ENCODE results near the gene SPATA6L.
A peak's percentile ranks its signal among the peaks of the same experiment; 100 is the strongest.

Gene SPATA6L

GRCh38 chr9:4666042-4666699, at the start of gene SPATA6L:
Gene SPATA6L (minus strand): TSS chr9:4666480. CDS start chr9:4666250, 230 bp downstream.
- peak; percentile 46 for DNase-seq (ENCODE audit: low read depth)
- TF ChIP-seq CTCF (conservative IDR thresholded peaks at IDR 0.05; ENCODE audit: low read length) = peak; percentile 9
- peak within 1 kb of the TSS; percentile 61 for H3K4me3 ChIP-seq (ENCODE audit: low read length)

- TF ChIP-seq CTCF (conservative IDR thresholded peaks at IDR 0.05; ENCODE audit: low read length) = no peak
- H3K4me3 ChIP-seq (ENCODE audit: low read length) = no peak overlapping the region
- DNase-seq (ENCODE audit: low read depth) = peak; percentile 40
Observed at GRCh38 chr9:4714266-4715016, 48.2 kb upstream of the SPATA6L start.

- TF ChIP-seq CTCF (conservative IDR thresholded peaks at IDR 0.05; ENCODE audit: low read length) = no peak
- DNase-seq (ENCODE audit: low read depth) = no peak
- H3K4me3 ChIP-seq (ENCODE audit: low read length) = no peak overlapping the region
Observed at GRCh38 chr9:4713849-4714248, 47.6 kb upstream of the SPATA6L start.

- H3K4me3 ChIP-seq (ENCODE audit: low read length) = no peak overlapping the region
- TF ChIP-seq CTCF (conservative IDR thresholded peaks at IDR 0.05; ENCODE audit: low read length) = no peak
- no peak for DNase-seq (ENCODE audit: low read depth)
Observed at GRCh38 chr9:4709380-4709779, 43.1 kb upstream of the SPATA6L start.

- no peak for DNase-seq (ENCODE audit: low read depth)
Observed at GRCh38 chr9:4706971-4707622, 40.8 kb upstream of the SPATA6L start.

GRCh38 chr9:4706021-4706420, 39.7 kb upstream of the SPATA6L start:
- no peak for TF ChIP-seq CTCF (conservative IDR thresholded peaks at IDR 0.05; ENCODE audit: low read length)
- no peak overlapping the region for H3K4me3 ChIP-seq (ENCODE audit: low read length)
- no peak for DNase-seq (ENCODE audit: low read depth)

More at GRCh38 chr9:4706971-4707622, 40.8 kb upstream of the SPATA6L start:
- no peak overlapping the region for H3K4me3 ChIP-seq (ENCODE audit: low read length)
- no peak for TF ChIP-seq CTCF (conservative IDR thresholded peaks at IDR 0.05; ENCODE audit: low read length)

Data from AG10803 (cell line).